Neural crest cell (in vitro differentiated cells): Measurements from ENCODE around the gene TXLNB. TPM values are rescaled to one million over a fixed set of nuclear protein-coding genes. Genes with fewer than 3 reads are reported as not detected.
A peak's percentile ranks its signal among the peaks of the same experiment; 100 is the strongest.

Experiments used
- DNase-seq: peaks from one replicate; pipeline ENCODE4 v3.0.0; 2021; ENCODE audit warnings: low read depth, mixed read lengths, low spot score
- H3K27ac Mint-ChIP-seq: one replicate; pipeline ENCODE4 v1.8.0; 2021; ENCODE audit warnings: mild to moderate bottlenecking, mixed read lengths; ENCODE audit not compliant: unreplicated experiment
- H3K27me3 Mint-ChIP-seq: 2 replicates; pipeline ENCODE4 v1.8.0; 2021; ENCODE audit warnings: low read depth, mild to moderate bottlenecking, mixed read lengths
- H3K36me3 Mint-ChIP-seq: 2 replicates; pipeline ENCODE4 v1.8.0; 2021; ENCODE audit warnings: low read depth, mild to moderate bottlenecking, mixed read lengths
- H3K4me1 Mint-ChIP-seq: 2 replicates; pipeline ENCODE4 v1.8.0; 2021; ENCODE audit warnings: mixed read lengths
- H3K4me3 Mint-ChIP-seq: one replicate; pipeline ENCODE4 v1.8.0; 2021; ENCODE audit warnings: mild to moderate bottlenecking, mixed read lengths
- H3K9me3 Mint-ChIP-seq: 2 replicates; pipeline ENCODE4 v1.8.0; 2021; ENCODE audit warnings: mixed read lengths
- CTCF ChIP-seq: fragments of 200-600 bp; sonication (generic); conservative IDR thresholded peaks from 2 replicates; pipeline ENCODE4 v1.5.0; 2021; ENCODE audit warnings: antibody characterized with exemption, mild to moderate bottlenecking
- total RNA-seq: library from RNA; stranded (reverse); gene quantifications from 2 replicates; pipeline ENCODE4 v1.2.1, GENCODE V29; 2021

The TXLNB gene
- total RNA-seq, 1 donor from 2014 or later, result 0.65 TPM

GRCh38 chr6:139271056-139271455 is 20.7 kb downstream of the TXLNB start:
- TF ChIP-seq CTCF, result no peak
- Mint-ChIP-seq H3K9me3 (no peaks in the 10 kb centered on the region), H3K4me1 (no peaks in the 10 kb centered on the region), H3K4me3 (no peak overlapping the region), H3K27me3 (no peaks in the 10 kb centered on the region), H3K27ac (peak overlapping the region; percentile 15), H3K36me3 (no peaks in the 10 kb centered on the region)
- DNase-seq, result no peak

GRCh38 chr6:139270249-139270648 is 21.5 kb downstream of the TXLNB start:
- Mint-ChIP-seq H3K4me3 (no peak overlapping the region), H3K36me3 (no peaks in the 10 kb centered on the region), H3K4me1 (no peaks in the 10 kb centered on the region), H3K9me3 (no peaks in the 10 kb centered on the region), H3K27ac (no peak overlapping the region), H3K27me3 (no peaks in the 10 kb centered on the region)
- no peak for TF ChIP-seq CTCF
- no peak for DNase-seq

- no peak for DNase-seq
- no peak overlapping the region for H3K4me3 Mint-ChIP-seq
- no peak for TF ChIP-seq CTCF
- H3K4me1 Mint-ChIP-seq, result peaks cover 7% of the 10 kb centered on the region
- H3K36me3 Mint-ChIP-seq, result no peaks in the 10 kb centered on the region
- H3K9me3 Mint-ChIP-seq, result no peaks in the 10 kb centered on the region
- H3K27me3 Mint-ChIP-seq, result no peaks in the 10 kb centered on the region
- H3K27ac Mint-ChIP-seq, result no peak overlapping the region
Measured at GRCh38 chr6:139265512-139266190, 26.1 kb downstream of the TXLNB start.

- DNase-seq, result no peak
- Mint-ChIP-seq H3K4me1 (peaks cover 7% of the 10 kb centered on the region), H3K9me3 (no peaks in the 10 kb centered on the region), H3K27me3 (no peaks in the 10 kb centered on the region), H3K36me3 (no peaks in the 10 kb centered on the region), H3K4me3 (no peak overlapping the region), H3K27ac (no peak overlapping the region)
- no peak for TF ChIP-seq CTCF
Measured at GRCh38 chr6:139262519-139263300, 29.1 kb downstream of the TXLNB start.

- H3K27ac Mint-ChIP-seq, result no peak overlapping the region
- DNase-seq, result no peak
- no peak for TF ChIP-seq CTCF
- no peaks in the 10 kb centered on the region for H3K9me3 Mint-ChIP-seq
- no peak overlapping the region for H3K4me3 Mint-ChIP-seq
- H3K36me3 Mint-ChIP-seq, result no peaks in the 10 kb centered on the region
- peaks cover 6% of the 10 kb centered on the region for H3K4me1 Mint-ChIP-seq
- H3K27me3 Mint-ChIP-seq, result no peaks in the 10 kb centered on the region
Measured at GRCh38 chr6:139257821-139258398, 33.9 kb downstream of the TXLNB start.
